Measurements from ENCODE around the gene SPOP. TPM values are rescaled to one million over a fixed set of nuclear protein-coding genes. Genes with fewer than 3 reads are reported as not detected.

SPOP gene
- total RNA-seq, 1 experiment from 2014 or later, result 58.0 TPM

DNA sequence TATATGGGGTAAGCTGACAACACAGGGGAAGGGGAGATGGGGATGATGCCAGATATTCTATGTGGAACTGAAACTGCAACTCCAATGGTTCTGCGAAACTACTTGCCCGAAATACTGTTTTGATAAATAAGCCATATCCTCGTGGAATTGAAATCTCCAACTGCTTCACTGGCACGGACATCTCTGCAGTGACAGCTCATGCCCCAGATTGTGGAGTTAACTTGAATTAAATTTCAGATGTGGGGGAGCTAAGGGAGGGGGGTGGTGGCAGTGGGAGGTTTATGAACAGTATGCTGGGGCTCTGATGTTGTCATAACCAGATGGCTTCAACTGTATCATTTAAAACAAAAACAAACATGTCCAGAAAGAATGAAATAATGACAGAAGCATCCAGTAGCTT lies 80.5 kb downstream of the SPOP start:
- POLR2A ChIA-PET, result interaction anchor here (0.6 kb wide), 1 partner anchor 35 kb away, joined by 3 read pairs; no protein-coding TSS in a partner anchor
- BruUV-seq (replicated peaks), result no TSS peak
- in situ Hi-C loops (cut with HindIII; ENCODE audit: low pct_unique_long_range_greater_than_20kb, low sequenced_read_pairs), result no loop called here

DNA sequence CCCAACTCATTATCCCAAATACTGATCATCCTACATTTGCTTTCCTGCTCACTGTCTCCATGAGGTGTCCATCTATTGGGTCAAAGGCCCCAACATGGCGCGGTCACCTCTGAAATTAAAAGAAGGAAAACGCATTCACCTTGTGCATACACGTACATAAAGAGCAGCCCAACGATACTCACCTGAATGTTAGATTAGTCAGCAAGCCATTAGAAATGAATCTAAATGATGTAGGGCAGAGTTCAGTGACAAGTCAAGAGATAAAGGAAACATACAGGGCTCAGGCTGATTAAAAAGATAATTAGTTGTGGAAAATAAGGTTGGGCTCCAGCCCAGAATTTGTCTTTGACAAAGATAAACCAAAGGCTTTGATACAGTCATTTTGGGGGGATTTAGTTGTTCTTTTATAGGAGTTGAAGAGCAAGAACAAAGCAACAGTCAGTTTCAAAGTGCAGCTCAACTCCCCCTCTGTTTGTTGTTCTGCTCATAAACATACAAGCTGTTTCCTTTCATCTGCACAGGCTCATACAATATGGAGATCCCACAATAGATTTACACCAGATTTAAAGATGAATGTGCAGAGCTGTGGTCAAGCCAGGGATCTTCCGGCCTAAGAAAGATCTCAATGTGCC lies 81.2 kb downstream of the SPOP start:
- in situ Hi-C loops (cut with HindIII; ENCODE audit: low pct_unique_long_range_greater_than_20kb, low sequenced_read_pairs), result no loop called here

More for the DNA sequence above, 80.5 kb downstream of the SPOP start:
- no peak overlapping the region for H3K27ac ChIP-seq (ENCODE audit: low read length)
- H3K27me3 ChIP-seq (ENCODE audit: control insufficient read depth, insufficient read depth, low read length), result no peaks in the 10 kb centered on the region
- no peak overlapping the region for H3K4me3 ChIP-seq (ENCODE audit: low read depth in 2 of 2, low read length in 2 of 2)
- H3K9me3 ChIP-seq (ENCODE audit: control insufficient read depth, insufficient read depth, low read depth, low read length), result no peaks in the 10 kb centered on the region
- H3K36me3 ChIP-seq (ENCODE audit: control insufficient read depth, insufficient read depth, low read length), result peaks cover 7% of the 10 kb centered on the region
- no peaks in the 10 kb centered on the region for H3K4me1 ChIP-seq (ENCODE audit: control insufficient read depth, insufficient read depth, low read length)
- ATAC-seq (no peak), DNase-seq (ENCODE audit: low read depth, low spot score) (no peak)
- CTCF ChIA-PET, result no interaction called here
- no peak for TF ChIP-seq SIN3A (IDR thresholded peaks at IDR 0.05; ENCODE audit: borderline replicate concordance, insufficient read depth, low read depth, low read length)
- TF ChIP-seq, protein P1, sequence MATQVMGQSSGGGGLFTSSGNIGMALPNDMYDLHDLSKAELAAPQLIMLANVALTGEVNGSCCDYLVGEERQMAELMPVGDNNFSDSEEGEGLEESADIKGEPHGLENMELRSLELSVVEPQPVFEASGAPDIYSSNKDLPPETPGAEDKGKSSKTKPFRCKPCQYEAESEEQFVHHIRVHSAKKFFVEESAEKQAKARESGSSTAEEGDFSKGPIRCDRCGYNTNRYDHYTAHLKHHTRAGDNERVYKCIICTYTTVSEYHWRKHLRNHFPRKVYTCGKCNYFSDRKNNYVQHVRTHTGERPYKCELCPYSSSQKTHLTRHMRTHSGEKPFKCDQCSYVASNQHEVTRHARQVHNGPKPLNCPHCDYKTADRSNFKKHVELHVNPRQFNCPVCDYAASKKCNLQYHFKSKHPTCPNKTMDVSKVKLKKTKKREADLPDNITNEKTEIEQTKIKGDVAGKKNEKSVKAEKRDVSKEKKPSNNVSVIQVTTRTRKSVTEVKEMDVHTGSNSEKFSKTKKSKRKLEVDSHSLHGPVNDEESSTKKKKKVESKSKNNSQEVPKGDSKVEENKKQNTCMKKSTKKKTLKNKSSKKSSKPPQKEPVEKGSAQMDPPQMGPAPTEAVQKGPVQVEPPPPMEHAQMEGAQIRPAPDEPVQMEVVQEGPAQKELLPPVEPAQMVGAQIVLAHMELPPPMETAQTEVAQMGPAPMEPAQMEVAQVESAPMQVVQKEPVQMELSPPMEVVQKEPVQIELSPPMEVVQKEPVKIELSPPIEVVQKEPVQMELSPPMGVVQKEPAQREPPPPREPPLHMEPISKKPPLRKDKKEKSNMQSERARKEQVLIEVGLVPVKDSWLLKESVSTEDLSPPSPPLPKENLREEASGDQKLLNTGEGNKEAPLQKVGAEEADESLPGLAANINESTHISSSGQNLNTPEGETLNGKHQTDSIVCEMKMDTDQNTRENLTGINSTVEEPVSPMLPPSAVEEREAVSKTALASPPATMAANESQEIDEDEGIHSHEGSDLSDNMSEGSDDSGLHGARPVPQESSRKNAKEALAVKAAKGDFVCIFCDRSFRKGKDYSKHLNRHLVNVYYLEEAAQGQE (IDR thresholded peaks at IDR 0.05; ENCODE audit: insufficient read depth in 1 of 2, low read depth in 2 of 2, low read length in 1 of 2), result no peak
- TF ChIP-seq POLR2AphosphoS5 (IDR thresholded peaks at IDR 0.05; ENCODE audit: low read depth, low read length), result no peak
- TF ChIP-seq, protein P2, sequence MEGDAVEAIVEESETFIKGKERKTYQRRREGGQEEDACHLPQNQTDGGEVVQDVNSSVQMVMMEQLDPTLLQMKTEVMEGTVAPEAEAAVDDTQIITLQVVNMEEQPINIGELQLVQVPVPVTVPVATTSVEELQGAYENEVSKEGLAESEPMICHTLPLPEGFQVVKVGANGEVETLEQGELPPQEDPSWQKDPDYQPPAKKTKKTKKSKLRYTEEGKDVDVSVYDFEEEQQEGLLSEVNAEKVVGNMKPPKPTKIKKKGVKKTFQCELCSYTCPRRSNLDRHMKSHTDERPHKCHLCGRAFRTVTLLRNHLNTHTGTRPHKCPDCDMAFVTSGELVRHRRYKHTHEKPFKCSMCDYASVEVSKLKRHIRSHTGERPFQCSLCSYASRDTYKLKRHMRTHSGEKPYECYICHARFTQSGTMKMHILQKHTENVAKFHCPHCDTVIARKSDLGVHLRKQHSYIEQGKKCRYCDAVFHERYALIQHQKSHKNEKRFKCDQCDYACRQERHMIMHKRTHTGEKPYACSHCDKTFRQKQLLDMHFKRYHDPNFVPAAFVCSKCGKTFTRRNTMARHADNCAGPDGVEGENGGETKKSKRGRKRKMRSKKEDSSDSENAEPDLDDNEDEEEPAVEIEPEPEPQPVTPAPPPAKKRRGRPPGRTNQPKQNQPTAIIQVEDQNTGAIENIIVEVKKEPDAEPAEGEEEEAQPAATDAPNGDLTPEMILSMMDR (IDR thresholded peaks at IDR 0.05), result no peak
- TF ChIP-seq TCF7L2 (IDR thresholded peaks at IDR 0.05; ENCODE audit: low read depth, low read length), result no peak
- intact Hi-C loops (cut with micrococcal nuclease; ENCODE audit: unreplicated experiment), result no loop called here

More for the DNA sequence above, 81.2 kb downstream of the SPOP start:
- Histone ChIP-seq H3K9me3 (ENCODE audit: control insufficient read depth, insufficient read depth, low read depth, low read length) (no peaks in the 10 kb centered on the region), H3K4me1 (ENCODE audit: control insufficient read depth, insufficient read depth, low read length) (no peaks in the 10 kb centered on the region), H3K27ac (ENCODE audit: low read length) (no peak overlapping the region), H3K27me3 (ENCODE audit: control insufficient read depth, insufficient read depth, low read length) (no peaks in the 10 kb centered on the region), H3K4me3 (ENCODE audit: low read depth in 2 of 2, low read length in 2 of 2) (no peak overlapping the region), H3K36me3 (ENCODE audit: control insufficient read depth, insufficient read depth, low read length) (peaks cover 7% of the 10 kb centered on the region; the same call in 1 of the 2 replicates)
- no peak for DNase-seq (ENCODE audit: low read depth, low spot score)
- intact Hi-C loops (cut with micrococcal nuclease; ENCODE audit: unreplicated experiment), result no loop called here
- CTCF ChIA-PET, result no interaction called here
- TF ChIP-seq, protein P2 (IDR thresholded peaks at IDR 0.05), result no peak
- TF ChIP-seq, protein P1 (IDR thresholded peaks at IDR 0.05; ENCODE audit: insufficient read depth in 1 of 2, low read depth in 2 of 2, low read length in 1 of 2), result no peak
- no peak for TF ChIP-seq SIN3A (IDR thresholded peaks at IDR 0.05; ENCODE audit: borderline replicate concordance, insufficient read depth, low read depth, low read length)
- no peak for TF ChIP-seq TCF7L2 (IDR thresholded peaks at IDR 0.05; ENCODE audit: low read depth, low read length)
- TF ChIP-seq POLR2AphosphoS5 (IDR thresholded peaks at IDR 0.05; ENCODE audit: low read depth, low read length), result no peak
- POLR2A ChIA-PET, result interaction anchor here (0.6 kb wide), 1 partner anchor 36 kb away, joined by 3 read pairs; no protein-coding TSS in a partner anchor
- BruUV-seq (replicated peaks), result no TSS peak
- no peak for ATAC-seq
